NCI-H2196 treated with DMSO at 0.1 percent for 48 hours (cell line): ENCODE results near the gene TTC21B.

Experiments
- DNase-seq: peaks from one replicate; lab custom pipeline; 2025; ENCODE audit not compliant: unreplicated experiment; lab: John Stamatoyannopoulos, UW

TTC21B gene

DNA sequence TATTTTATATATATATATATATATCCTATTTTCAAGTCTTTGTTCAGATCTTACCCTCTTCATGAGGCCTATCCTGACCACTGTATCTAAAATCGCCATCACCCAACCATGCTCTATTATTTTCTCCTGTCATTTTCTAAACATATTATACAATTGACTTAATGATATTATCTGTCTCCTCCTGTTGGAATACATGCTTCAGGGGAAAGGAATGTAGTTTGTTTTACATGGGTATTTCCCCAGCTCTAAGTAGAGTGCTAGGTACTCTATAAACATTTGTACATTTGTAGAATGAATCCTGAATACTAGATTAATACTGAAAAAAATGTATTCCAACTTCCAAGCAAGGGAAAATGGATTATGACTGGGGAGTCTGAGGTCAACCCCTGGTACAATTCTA, 26.2 kb downstream of the TTC21B start:
- DNase-seq: no peak

- DNase-seq: no peak
Measured at GRCh38 chr2:165924946-165925345, 28.6 kb downstream of the TTC21B start.

DNA sequence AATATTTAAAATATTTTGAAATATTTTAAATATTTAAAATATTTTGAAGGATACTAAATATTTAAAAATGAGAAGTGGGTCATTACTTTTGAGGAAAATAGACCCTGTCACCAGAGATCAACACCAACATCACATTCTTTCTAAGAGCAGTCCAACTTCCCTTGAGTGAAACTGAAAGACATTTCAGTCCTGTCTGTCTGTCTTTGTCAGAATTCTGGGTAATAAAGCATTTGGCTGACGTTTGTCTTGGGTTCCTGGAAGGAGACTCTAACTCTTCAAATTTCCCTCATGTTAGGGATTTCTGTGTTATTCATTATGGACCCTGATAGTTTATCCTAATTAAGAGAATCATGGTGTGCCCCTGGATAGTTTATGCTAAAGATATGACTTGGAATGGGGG, 32.8 kb downstream of the TTC21B start:
- DNase-seq: no peak

DNA sequence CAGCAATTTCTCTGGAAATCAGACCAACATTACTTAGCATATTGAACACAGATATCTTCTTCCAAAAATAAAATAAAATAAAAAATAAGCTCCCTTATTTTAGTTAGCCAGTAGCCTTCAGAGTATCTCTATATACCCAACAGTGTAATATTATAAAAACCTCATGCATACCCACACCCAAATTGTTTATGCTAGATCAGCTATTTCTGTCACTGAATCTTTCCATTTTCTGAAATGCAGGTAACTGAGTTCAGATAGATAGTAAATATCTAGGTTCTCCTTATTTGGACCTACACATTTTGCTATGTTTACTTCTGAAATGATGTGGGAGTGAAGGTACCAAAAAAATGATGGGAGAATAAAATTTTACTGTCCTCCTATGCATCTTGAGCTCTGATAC, 39.9 kb downstream of the TTC21B start:
- DNase-seq: no peak

DNA sequence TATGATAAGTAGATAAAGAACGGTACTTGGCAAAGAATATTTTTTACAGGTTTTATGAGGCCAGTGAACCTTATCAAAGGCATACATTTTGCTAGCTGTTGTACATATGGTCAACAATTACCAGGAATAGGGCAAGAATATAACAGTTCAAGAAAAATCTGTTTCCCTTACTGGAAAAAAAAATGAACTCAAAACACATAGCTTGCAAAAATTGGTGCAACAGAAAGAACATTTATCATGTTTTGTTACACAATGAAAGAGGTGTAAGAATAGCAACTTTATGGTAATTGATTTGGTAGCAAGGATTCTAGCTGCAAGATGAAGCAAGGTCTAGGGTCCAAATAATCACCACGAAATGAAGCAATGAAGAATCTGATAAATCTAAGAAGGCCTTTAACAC, 41.6 kb downstream of the TTC21B start:
- DNase-seq: no peak

GRCh38 chr2:165911231-165911630, 42.3 kb downstream of the TTC21B start:
- DNase-seq: no peak

GRCh38 chr2:165909466-165909865, 44.1 kb downstream of the TTC21B start:
- no peak for DNase-seq

DNA sequence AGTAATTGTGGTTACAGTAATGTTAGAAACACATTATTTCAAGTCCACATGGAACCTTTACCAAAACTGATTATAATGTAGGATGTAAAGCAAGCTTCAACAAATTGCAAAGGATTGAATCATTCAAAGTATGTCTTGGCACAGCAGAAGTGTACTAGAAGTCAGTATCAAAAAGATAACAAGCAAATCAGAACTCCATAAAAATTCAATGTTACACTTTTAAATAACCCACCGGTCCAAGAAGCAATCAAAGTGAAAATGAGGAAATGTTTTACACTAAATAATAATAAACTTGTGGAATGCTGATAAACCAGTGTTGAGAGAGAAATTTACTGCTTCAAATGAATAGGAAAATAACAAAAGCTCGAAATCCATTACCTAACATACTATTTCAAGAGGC, 47.7 kb downstream of the TTC21B start:
- DNase-seq: no peak

- no peak for DNase-seq
Measured at GRCh38 chr2:165905269-165905668, 48.3 kb downstream of the TTC21B start.

GRCh38 chr2:165904432-165904831, 49.1 kb downstream of the TTC21B start:
- DNase-seq: no peak

DNA sequence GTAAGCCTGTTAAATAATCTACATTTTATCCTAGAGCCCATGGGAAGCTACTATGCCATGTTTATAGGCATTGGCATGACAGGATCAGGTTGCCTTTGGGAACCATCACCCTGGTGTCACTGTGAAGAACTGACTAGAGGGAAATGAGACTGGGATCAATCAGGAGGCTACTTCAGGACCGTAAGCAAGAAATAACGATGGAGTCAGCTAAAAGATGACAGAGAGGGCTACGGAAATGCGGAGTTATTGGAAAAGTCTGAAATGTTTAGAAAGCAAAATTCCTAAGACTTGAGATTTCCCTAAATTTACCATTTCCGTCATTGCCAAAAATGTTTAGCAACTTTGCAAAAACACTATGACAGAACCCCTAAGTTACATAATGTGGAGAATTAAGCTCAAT, 50.2 kb downstream of the TTC21B start:
- no peak for DNase-seq

GRCh38 chr2:165902934-165903333, 50.6 kb downstream of the TTC21B start:
- no peak for DNase-seq

GRCh38 chr2:165901620-165902298, 51.8 kb downstream of the TTC21B start:
- no peak for DNase-seq

DNA sequence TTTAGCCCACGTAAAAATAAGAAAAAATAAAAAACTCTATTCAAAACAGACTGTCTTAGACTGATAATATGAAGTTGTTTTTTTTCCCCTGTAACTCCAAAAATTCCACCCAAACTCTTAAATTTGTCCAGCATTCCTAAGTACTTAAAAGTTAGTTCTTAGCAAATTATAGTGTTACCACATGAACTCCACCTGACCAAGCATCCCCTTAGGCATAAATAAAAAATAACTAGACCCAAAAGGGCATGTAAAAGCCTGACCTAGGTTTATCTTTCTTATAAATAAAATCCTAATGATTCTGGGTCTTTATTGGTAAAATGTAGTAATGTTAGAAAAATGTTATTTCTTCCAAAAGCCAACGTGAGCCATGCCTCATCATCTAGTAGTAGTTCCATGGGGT, 54.3 kb downstream of the TTC21B start:
- no peak for DNase-seq

- DNase-seq: no peak
Measured at GRCh38 chr2:165898381-165898780, 55.2 kb downstream of the TTC21B start.

DNA sequence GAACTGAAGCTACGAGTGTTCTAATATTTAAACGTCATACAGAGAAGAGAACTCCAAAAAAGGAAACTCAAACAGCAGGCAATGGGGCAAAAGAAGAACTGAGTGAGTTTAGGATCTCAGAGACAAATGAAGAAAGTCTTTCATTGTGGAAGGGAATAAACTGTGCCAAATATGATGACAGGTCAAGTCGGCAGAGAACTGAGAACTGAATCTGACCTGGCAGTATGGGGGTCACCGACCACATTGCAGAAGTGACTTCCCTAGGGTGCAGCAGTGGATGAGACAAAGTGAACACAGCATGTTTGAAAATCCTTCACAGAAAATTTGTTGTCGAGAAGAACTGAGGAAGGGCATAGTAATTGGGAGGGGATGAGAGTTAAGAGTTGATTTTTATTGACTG, 55.9 kb downstream of the TTC21B start:
- DNase-seq: no peak

DNA sequence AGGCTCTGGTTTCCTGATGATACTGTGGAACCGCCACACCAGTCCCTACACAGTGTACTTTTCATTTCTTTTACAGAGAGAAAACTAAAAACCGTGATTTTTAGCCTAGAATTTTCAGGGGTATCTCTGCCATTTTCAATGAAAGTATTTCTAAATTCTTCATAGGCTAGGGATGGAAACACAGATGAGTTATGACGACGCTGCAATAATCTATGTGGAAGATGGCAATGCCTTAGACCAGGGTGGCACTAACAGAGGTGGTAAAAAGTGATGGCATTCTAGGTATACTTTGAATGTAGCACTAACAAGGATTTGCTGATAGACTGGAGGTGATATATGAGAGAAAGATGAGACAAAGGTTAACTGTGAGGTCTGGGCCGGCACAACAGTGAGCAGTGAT, 56.5 kb downstream of the TTC21B start:
- DNase-seq: no peak

DNA sequence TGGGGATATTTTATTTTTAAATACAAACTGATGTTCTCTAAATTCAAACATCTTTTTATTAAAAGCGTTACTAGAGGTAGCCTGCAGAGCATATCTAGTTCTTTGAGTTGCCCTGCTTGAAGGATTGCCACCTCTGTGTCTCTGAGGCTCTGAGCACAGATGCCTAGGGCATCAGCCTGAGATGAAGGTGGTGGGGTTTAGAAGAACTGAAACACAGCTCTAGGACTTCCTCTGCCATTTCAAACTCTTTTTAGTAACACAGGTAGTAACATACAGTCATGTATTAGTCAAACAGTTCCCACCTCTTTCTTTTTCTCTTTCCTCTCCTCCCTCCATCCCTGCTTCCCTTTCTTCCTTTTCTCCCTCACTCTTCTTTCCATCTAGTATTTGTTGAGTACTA, 57.6 kb downstream of the TTC21B start:
- no peak for DNase-seq

DNA sequence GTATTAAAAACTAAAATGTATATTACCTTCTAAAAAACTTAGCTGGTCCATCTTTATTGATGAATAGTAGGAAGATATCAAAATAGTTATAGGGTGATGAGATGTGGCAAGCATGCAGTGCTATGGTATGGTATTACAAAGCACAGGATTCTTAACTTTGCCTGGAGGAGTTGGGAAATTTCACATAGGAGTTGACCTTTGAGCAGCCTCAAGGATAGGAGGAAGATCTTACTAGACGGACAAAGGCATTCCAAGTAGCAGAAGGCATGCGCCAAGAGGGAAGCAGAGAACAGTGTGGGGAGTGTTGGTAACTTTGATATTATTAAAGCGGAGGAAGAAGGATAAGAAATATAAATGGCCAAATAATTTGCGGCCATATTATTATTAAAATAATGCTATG, 60.0 kb downstream of the TTC21B start:
- DNase-seq: no peak

DNA sequence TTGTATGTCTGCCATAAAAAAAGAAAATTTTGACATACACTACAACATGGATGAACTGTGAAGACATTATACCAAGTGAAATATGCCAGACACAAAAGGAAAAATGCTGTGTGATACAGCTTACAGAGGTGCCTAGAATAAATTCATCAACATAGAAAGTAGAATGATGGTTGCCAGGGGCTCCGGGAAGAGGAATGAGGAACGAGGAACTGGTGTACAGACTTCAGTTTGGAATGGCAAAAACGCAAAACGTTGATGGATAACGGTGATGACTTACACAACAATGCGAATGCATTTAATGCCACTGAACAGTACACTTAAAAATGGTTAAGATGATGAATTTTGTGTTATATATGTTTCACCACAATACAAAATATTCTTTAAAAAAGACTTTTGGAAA, 61.0 kb downstream of the TTC21B start:
- no peak for DNase-seq

- DNase-seq: no peak
Measured at GRCh38 chr2:165891943-165892342, 61.6 kb downstream of the TTC21B start.

DNA sequence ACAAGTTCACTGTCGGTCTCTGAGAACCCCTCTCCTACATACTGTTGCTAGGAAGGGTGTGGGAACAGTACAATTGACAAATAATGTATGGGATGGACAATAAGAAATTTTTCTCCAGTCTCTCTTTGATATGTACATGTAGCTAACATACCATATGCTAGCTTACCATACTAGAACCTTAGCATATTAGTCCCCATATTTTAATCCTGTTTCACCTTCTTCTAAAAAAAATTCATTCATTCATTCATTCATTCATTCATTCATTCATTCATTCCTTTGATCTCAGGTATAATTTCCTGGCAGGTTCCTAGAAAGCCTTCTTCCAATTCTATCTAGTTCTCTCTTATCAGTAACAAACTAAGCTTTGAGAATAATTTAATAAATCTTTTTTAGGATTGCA, 62.2 kb downstream of the TTC21B start:
- no peak for DNase-seq

GRCh38 chr2:165889798-165890197, 63.8 kb downstream of the TTC21B start:
- DNase-seq: no peak

- DNase-seq: no peak
Measured at GRCh38 chr2:165889158-165889557, 64.4 kb downstream of the TTC21B start.
